HEK293 (cell line): ENCODE data around the gene TIAM1.

Source experiments
- CTCF ChIP-seq: fragments of 450-650 bp; formaldehyde crosslinking; IDR thresholded peaks from 2 replicates; pipeline ENCODE4 v1.5.1; 2016; ENCODE audit warnings: missing biosample characterization, missing genetic modification characterization
- GLI4 ChIP-seq: fragments of 450-650 bp; formaldehyde crosslinking; IDR thresholded peaks from 2 replicates; pipeline ENCODE4 v1.5.1; 2016; ENCODE audit warnings: missing biosample characterization, missing genetic modification characterization
- KLF16 ChIP-seq: fragments of 450-650 bp; formaldehyde crosslinking; IDR thresholded peaks from 2 replicates; pipeline ENCODE4 v1.5.1; 2017; ENCODE audit warnings: missing biosample characterization, missing genetic modification characterization
- KLF8 ChIP-seq: fragments of 450-650 bp; formaldehyde crosslinking; IDR thresholded peaks from 2 replicates; pipeline ENCODE4 v1.5.1; 2016; ENCODE audit warnings: missing biosample characterization, missing genetic modification characterization
- REST ChIP-seq: fragments of 450-650 bp; formaldehyde crosslinking; IDR thresholded peaks from 2 replicates; pipeline ENCODE4 v1.5.1; 2016; ENCODE audit warnings: missing biosample characterization, missing genetic modification characterization
- SALL2 ChIP-seq: fragments of 450-650 bp; formaldehyde crosslinking; IDR thresholded peaks from 2 replicates; pipeline ENCODE4 v1.5.0; 2017; ENCODE audit warnings: missing biosample characterization, mild to moderate bottlenecking, missing genetic modification characterization, borderline replicate concordance
- SP2 ChIP-seq: fragments of 450-650 bp; formaldehyde crosslinking; IDR thresholded peaks from 2 replicates; pipeline ENCODE4 v1.5.1; 2016; ENCODE audit warnings: missing biosample characterization, missing genetic modification characterization
- ZBTB21 ChIP-seq: fragments of 450-650 bp; formaldehyde crosslinking; IDR thresholded peaks from 2 replicates; pipeline ENCODE4 v1.5.1; 2017; ENCODE audit warnings: missing biosample characterization, missing genetic modification characterization
- ZEB2 ChIP-seq: fragments of 450-650 bp; formaldehyde crosslinking; IDR thresholded peaks from 2 replicates; pipeline ENCODE4 v1.5.1; 2016; ENCODE audit warnings: missing biosample characterization, missing genetic modification characterization
- ZNF274 ChIP-seq, 2 experiments: fragments of 200-500 bp in 1 of 2; fragments of 450-650 bp in 1 of 2; sonication (Bioruptor generic) in 1 of 2; formaldehyde crosslinking in 1 of 2; IDR thresholded peaks; 2 replicates each; pipeline versions ENCODE4 v1.5.1 to v1.6.1; 2014 to 2016; ENCODE audit warnings: borderline replicate concordance in 1 of 2, inconsistent platforms in 1 of 2, low read length in 1 of 2, missing biosample characterization in 1 of 2, missing genetic modification characterization in 1 of 2
- ZNF292 ChIP-seq: fragments of 450-650 bp; formaldehyde crosslinking; IDR thresholded peaks from 2 replicates; pipeline ENCODE4 v1.5.1; 2016; ENCODE audit warnings: low read depth, missing biosample characterization, missing genetic modification characterization, borderline replicate concordance
- TF ChIP-seq, protein P1 (sequence below): fragments of 450-650 bp; formaldehyde crosslinking; IDR thresholded peaks from 2 replicates; pipeline ENCODE4 v1.5.1; 2016; ENCODE audit warnings: missing biosample characterization, missing genetic modification characterization

- no peak for TF ChIP-seq KLF16 (tag by site-specific recombination)
- no peak for TF ChIP-seq ZNF274 (IDR thresholded peaks at IDR 0.05; ENCODE audit: low read length)
- no peak for TF ChIP-seq ZNF274 (tag by site-specific recombination; IDR thresholded peaks at IDR 0.05; ENCODE audit: borderline replicate concordance)
- TF ChIP-seq, protein P1, sequence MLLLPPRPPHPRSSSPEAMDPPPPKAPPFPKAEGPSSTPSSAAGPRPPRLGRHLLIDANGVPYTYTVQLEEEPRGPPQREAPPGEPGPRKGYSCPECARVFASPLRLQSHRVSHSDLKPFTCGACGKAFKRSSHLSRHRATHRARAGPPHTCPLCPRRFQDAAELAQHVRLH (tag by site-specific recombination), result no peak
- TF ChIP-seq REST (tag by site-specific recombination), result no peak
- no peak for TF ChIP-seq GLI4
- no peak for TF ChIP-seq KLF8 (tag by site-specific recombination)
- TF ChIP-seq ZEB2, result no peak
- TF ChIP-seq CTCF (tag by site-specific recombination), result no peak
- no peak for TF ChIP-seq ZBTB21 (tag by site-specific recombination)
- TF ChIP-seq SALL2, result no peak
- no peak for TF ChIP-seq ZNF292 (tag by site-specific recombination)
- TF ChIP-seq SP2 (tag by site-specific recombination), result no peak
Measured at GRCh38 chr21:31156662-31157061, 187.4 kb downstream of the TIAM1 start.
